Right hindlimb (tissue), 1 donor: ENCODE data around the gene PHYKPL.

Experiments used
- DNase-seq: peaks from one replicate; pipeline ENCODE4 v3.0.0-alpha.2; 2018

Gene PHYKPL

DNA sequence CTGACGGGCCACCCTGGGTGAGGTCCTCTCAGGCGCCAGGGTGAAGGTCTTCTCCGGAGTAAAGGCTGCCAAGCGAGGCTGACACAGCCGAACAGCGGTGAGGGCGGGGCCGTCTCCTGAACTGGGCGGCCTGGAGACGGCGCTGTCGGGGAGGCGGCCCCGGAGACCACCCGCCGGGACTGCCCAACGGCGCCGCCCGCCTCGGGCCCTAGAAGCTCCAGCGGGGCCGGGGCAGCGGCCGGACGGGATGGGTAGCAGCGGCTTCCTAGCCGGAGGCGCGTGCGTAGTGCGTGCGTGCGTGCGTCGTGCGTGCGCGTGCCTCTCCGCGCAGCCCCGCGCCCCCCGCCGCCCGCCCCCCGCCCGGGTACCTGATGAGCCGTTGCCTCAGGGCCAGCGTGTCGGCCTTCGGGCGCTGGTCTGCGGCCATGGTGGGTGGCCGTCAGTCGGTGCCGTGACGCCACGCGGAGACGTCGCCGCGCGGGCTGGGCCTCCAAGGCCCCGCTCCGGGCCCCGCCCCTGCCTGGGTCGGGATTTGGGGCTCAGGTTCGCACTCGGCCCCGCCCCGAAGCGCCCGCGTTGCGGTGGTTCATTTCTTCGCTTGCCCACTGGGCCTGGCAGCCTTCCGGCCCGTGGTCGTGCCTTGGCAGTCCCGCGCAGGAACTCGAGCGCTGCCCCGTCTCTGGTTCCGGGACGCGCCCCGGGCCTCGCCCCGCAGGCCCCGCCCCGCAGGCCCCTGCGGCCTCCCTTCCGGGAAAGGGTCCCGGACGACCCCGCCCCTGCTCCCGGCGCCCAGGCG, at the start of gene PHYKPL:
TSS of gene PHYKPL (minus strand) at position 679 of the 796 bp plus-strand sequence. CDS start at position 427, 252 bp downstream.
- DNase-seq: peak; percentile 86

- DNase-seq: peak; percentile 16
Measured at GRCh38 chr5:178282391-178282790, 49.8 kb upstream of the PHYKPL start.

- DNase-seq: no peak
Measured at GRCh38 chr5:178281331-178281730, 48.7 kb upstream of the PHYKPL start.

DNA sequence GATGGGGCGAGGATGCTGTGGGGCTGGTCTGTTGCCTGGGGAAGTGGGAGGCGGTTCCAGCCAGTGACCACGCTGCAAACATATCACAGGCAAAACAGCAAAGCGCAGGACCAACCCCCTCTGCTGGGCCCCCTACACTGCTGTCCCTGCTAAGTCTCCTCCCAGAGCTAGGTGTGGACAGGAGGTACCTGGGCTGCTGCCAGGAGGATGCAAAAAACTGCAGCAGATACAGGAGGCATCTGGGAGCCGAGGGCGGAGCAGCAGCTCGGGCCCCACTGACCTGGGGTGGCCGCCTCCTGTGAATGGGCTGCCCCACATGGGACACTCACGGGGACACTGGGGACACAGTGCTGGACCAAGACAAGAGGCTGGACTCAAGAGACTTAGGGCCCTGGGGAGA, 48.0 kb upstream of the PHYKPL start:
- peak; percentile 20 for DNase-seq

- peak; percentile 90 for DNase-seq
Measured at GRCh38 chr5:178279723-178280438, 47.3 kb upstream of the PHYKPL start.

DNA sequence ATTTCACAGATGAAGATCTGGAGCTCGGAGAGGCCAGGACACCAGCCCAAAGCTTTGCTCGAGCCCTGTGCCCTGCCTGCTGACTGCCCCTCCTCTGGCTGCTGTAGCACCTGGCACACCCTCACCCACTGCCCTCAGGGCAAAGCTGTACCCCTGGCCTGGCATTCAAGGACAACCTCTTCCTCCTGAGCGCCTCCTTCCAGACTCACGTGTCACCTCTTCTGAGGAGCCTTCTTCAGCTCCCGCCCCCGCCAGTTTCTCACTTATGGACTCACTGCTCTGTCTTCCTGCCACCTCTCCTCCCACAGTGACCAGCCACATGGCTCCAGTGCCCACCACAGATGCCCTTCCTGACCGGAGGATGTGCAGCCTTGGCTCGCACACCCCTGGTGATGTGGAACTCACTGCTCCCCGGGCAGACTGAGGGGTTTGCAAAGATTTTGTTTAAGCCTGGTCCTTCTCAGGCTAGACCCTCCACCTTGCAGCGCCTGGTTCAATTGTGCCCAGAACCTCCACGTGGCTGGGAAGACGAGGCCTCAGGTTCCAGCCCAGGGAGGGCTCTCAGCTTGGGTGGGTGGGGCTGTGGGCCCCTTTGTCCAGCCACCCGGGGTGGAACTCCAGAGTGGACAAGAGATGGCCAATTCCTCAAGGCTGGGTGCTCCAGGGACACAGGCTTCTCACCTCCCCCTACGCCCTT, 46.6 kb upstream of the PHYKPL start:
- peak; percentile 18 for DNase-seq

- DNase-seq: peak; percentile 12
Measured at GRCh38 chr5:178278358-178279023, 45.9 kb upstream of the PHYKPL start.

- peak; percentile 21 for DNase-seq
Measured at GRCh38 chr5:178277866-178278265, 45.3 kb upstream of the PHYKPL start.

- DNase-seq: no peak
Measured at GRCh38 chr5:178277346-178277745, 44.7 kb upstream of the PHYKPL start.

- DNase-seq: no peak
Measured at GRCh38 chr5:178274781-178275537, 42.4 kb upstream of the PHYKPL start.

DNA sequence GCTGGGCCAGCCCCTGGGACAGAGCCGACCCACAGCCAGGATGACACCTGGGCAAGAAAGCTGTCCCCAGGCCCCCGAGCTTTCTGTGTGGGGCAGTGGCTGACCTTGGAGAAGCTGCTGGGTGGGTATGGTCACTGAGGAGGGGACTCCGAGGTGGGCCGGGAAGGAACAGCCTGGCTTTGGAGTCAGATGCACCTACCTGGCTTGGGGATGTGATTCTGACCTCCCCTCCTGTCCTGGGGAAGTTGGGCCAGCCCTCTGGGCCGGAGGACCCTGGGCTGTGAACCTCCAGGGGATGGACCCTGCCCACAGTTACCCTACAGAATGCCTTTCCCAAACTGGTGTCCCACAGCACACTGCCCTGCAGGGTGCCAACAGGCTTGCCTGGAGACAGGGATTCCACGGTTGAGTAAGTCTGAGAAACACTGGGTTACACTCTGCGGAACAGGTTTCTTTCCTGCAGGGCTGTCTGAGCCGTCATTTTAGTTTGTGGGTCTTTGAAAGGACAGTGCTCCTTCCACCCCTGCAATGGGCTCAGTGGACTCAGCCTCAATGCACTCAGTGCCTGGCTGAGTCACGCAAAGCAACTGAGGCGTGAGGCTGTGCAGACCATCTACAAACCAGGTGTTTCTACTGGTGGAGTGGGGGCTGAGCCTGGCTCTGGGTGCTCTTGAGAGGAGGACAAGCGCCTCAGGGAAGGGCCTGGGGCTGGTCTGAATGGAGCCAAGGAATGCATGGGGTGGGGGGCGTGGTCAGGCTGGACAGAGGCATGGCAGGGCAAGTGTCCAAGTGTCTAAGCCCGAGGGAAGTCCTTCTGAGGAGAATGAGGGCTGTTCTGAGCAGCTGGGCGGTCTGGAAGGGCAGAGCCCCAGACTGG, 41.3 kb upstream of the PHYKPL start:
- no peak for DNase-seq

- no peak for DNase-seq
Measured at GRCh38 chr5:178273041-178273440, 40.4 kb upstream of the PHYKPL start.

- DNase-seq: no peak
Measured at GRCh38 chr5:178272591-178272990, 40.0 kb upstream of the PHYKPL start.

- no peak for DNase-seq
Measured at GRCh38 chr5:178271726-178272479, 39.3 kb upstream of the PHYKPL start.

- DNase-seq: no peak
Measured at GRCh38 chr5:178271231-178271630, 38.6 kb upstream of the PHYKPL start.

- DNase-seq: no peak
Measured at GRCh38 chr5:178269499-178269898, 36.9 kb upstream of the PHYKPL start.

DNA sequence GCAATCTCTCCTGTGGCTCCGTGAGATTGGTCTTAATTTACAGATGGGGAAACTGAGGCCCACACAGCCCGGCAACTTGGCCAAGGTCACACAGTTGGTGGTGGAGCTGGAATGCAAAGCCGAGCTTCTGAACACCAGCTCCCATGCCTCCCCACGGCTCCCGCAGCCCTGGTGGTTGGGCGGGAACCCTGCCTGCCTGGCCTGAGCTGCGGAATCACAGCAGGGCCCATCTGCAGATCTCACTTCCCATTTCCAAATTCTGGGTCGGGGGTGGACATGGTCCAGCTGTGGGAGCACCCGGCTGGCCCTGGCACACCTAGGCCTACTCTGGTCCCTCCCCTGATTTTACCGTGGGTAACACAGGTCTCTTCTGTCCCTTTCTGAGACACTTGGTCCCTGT, 35.3 kb upstream of the PHYKPL start:
- no peak for DNase-seq

DNA sequence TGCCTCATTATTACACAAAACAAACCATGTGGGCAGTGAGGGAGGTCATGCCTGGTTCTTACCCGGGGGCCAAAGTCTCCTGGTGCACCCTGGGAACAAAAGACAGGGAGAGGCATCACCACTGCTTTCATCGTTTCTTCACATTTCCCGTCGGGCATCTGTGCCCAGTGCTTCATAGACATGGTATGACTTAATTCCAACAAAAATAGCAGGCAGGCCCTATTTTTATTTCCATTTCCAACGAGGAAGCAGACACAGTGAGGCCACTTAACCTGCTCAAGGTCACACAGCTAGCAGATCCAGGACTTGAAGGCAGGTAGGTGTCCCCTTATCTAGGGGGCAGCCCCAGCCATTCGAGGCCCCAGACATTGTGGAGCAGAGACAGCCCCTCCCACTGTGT, 34.6 kb upstream of the PHYKPL start:
- DNase-seq: no peak

DNA sequence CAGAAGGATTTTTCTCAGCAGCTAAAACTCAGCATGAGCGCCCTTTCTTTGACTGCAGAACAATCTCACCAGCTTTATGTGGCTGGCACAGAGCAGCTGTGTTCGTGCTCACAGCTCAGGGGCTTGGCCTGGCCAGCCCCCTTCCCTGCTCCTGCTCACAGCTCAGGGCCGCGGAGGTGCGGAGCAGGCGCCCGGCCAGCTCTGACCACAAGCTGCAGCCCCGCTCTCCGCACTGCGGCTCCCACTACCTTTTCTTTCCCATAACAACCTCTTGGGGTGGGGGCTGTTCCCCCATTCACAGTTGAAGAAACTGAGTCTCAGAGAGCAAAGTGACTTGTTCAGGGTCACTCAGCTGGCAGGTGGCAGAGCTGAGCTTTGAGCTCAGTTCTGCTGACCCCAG, 34.0 kb upstream of the PHYKPL start:
- no peak for DNase-seq

DNA sequence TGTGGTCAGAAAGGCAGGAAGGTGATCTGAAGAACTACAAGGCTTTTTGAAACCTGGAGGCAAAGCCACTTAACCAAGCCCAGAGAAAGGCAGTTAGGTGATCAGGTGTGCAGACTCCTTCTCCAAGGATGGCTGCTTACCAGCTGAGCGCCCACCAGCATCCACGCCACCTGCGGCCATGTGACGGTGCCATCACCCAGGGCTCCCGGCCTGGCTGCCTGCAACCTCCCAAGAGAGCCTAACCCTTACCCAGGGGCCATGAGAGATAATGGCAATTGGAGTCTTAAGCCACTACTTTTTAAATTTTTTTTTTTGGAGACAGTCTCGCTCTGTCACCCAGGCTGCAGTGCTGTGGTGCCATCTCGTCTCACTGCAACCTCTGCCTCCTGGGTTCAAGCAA, 33.1 kb upstream of the PHYKPL start:
- DNase-seq: no peak

GRCh38 chr5:178264044-178264443, 31.4 kb upstream of the PHYKPL start:
- DNase-seq: no peak
